HG02852 (cell line): ENCODE data around the gene RNF144B.

Experiments
- ATAC-seq: cut with Tn5 transposase; IDR thresholded peaks from one replicate; pipeline ENCODE4 v1.9.1; 2021; ENCODE audit warnings: mild to moderate bottlenecking, moderate library complexity; ENCODE audit not compliant: unreplicated experiment

The RNF144B gene

DNA sequence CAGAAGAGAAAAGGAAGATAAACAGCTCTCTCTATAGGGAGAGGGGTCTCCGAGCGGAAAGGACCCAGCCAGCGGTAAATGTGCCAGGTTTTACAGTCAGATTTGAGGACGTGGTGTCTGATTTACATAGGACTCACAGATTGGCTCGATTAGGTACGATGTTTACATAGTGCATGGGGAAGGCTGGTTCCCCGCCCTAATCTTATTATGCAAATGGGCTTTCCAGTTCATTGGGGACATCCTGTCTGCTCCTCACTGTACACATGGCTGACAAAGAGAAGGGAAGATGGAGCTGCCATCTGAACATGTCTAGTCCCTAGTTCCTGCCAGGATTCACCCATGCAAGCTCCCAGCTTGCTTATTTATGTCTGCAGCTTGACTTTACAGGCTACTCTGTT lies 119.9 kb downstream of the RNF144B start:
- ATAC-seq: no peak

DNA sequence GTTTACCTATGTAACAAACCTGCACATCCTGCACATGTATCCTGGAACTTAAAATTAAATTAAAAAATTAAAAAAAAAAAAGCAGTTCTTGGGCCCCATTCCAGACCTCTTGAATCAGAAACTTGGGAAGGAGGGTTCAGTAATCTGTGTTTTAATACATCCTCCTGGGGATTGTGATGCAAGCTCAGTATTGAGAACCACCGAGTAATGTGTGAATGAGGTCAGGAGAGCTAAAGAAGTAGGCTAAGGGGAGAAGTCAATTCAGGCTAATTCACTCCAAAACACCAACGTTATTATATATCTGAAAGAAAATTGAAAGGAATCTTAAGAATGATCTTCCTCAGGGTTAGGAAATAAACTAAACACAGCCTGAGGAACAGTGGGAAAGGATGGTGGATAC lies 120.4 kb downstream of the RNF144B start:
- no peak for ATAC-seq

GRCh38 chr6:18509871-18510643 lies 122.9 kb downstream of the RNF144B start:
- ATAC-seq: no peak

DNA sequence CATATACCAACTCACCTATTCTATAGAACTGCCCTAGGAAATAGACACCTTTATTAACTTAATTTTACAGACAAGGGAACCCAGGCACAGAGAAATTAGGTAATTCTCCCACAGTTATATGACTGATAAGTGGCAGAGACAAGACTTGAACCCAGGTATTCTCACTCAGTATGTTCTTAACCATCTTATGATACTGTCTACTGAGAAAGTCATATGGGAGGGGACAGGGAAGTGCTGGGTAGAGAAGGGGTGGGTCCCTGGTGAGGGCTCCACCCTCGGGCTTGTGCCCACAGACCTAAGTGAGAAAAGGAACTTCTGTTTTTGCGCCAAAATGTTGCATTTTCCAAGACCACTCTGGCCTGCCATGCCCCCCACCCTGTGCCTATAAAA lies 123.5 kb downstream of the RNF144B start:
- ATAC-seq: no peak

DNA sequence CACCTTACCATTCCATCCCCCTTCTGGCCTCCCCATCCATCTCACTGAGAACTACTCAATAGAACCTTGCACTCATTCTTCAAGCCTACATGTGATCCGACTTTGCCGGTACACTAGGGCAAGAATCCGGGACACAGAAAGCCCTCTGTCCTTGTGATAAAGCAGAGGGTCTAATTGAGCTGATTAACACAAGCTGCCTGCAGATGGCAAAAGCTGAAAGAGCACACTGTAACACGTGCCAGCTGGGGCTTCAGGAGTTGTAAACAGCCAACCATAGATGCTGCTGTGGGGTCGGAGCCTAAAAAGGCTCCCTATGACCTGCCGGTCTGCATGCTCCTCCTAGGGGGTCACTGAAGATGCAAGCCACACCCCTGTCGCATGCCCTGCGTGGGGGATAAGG lies 124.1 kb downstream of the RNF144B start:
- no peak for ATAC-seq

DNA sequence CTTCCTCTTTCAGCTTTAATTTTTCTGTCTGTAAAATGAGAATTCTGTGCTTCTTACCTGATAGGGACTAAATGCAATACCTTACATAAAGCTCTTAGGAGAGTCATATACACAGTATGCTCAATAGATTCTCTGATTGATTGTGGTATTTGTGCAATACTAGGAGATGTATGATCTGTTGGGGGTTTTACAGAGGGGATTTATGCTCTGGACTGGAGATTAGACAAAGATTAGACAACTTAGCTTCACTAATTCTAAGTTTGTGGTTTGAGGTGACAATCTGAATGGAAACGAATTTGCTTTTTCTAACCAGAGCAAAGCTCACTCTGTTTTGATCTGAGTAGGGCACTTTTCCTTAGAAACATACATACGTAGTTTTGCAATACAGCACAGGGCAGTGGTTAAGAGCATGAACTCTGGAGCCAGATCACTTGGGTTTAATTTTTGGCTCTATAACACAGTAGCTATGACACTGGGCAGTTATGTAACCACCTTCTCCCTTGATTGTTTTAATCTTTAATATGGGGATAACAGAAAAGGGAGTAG lies 126.2 kb downstream of the RNF144B start:
- peak; percentile 41 for ATAC-seq

DNA sequence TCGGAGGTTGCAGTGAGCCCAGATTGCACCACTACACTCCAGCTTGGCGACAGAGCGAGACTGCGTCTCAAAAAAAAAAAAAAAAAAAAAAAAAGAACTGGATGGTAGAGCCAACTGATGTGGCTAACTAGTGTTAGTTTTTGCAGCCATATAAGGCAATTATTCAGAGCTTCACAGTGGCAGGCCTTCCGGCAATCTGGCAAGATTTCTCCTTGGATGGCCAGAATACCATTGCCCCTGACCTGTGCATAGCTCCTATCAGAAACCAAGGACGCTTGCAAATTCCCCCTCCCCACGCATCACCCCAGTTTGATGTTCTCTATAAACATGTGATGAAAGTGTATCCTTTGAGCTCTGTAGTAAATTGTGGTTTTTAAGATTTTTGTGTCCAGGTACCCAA lies 127.0 kb downstream of the RNF144B start:
- ATAC-seq: no peak

DNA sequence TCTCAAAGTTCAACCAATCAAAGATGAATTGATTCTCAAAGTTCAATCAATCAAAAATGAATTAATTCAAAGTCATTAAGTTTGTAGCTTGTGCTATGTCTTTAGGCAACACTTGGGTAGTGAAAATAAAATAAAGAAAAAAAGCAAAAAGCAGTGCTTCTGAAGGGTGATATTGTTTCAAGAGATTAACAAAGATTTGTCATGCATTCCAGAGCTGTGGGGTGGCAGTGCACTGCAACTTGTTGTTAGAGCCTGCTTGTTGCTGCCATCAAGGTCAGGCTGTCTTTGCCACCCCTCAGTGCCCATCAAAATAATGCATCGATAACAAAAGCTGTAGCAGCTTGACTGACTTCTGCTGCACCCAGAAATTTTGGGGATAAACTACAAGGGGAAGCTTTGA lies 128.6 kb downstream of the RNF144B start:
- no peak for ATAC-seq
